Amniotic stem cell (primary cell): Measurements from ENCODE around the gene WDR1.
A peak's percentile ranks its signal among the peaks of the same experiment; 100 is the strongest.
"Not testable (repeated sequence)": the region's sequence is repeated elsewhere in the genome, so short reads cannot be mapped to it uniquely, and the experiment has no call there.

Experiments used
- DNase-seq: peaks from one replicate; lab custom pipeline; 2025; lab: John Stamatoyannopoulos, UW

WDR1 gene

GRCh38 chr4:10130178-10130888 lies 13.7 kb upstream of the WDR1 start:
- DNase-seq, result no peak

DNA sequence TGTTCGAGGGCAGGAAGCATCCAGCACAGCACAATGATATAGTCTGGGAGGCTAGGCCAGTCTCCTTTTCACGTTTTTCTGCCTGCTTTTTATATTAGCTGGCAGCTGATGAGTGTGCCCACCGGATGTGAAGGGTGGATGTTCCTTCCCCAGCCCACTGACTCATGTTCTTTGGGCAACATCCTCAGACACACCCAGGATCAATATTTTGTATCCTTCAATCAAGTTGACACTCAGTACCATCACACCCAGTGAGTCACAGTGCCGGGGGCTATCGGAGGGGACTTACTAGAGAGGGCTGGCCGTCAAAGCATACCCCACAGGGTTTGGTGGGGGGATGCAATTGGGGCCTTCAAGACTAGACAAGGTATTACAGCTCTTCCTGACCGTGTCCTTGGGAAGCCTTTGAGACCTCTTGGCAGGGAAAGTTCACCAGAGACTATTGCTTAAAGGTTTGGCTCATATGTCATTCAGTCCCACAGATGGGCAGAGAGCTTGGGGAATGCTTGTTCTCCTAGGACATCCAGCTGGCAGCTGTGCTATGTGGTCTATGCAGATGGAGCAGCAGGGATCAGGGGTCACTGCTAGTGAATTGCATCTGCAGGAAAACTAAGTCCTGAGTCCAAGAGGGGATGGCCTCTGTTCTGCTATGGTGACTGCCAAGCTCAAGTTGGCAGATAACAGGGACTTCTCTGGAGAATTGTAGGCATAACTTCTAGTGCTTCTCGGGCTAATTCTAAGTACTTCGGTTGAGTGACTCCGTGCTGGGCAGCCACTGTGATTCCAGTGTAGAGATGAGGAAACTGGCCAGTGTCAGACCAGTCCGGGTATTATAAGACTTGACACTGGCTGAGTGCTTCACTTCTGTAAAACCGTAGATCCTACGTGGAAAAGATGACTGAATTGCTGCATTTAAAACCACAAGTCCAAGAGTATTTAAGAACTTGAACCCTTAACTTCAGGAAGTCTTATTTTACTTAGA lies 12.9 kb upstream of the WDR1 start:
- no peak for DNase-seq

DNA sequence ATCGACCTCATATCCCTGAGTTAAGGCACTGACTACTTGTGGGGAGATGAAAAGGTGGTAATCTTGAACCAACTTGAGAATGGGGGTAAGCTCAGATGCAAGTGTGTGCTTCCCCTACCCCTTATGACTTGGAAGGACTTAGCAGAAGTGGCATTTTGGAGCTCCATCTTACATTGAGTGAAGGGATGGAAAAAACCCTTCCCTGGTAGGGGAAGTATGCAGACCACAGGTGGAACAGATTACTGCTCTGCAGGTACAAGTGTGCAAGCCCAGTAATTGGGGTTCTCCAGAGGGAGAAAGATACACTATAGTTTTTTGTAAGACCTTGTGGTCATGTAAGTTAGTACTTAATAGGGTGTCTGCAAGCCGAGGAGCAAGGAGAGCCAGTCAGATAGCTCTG lies 12.2 kb upstream of the WDR1 start:
- DNase-seq, result no peak

- DNase-seq, result not testable (repeated sequence)
Measured at GRCh38 chr4:10127531-10127930, 10.9 kb upstream of the WDR1 start.

GRCh38 chr4:10124167-10124930 lies 7.8 kb upstream of the WDR1 start:
- no peak for DNase-seq

- no peak for DNase-seq
Measured at GRCh38 chr4:10123227-10124101, 6.9 kb upstream of the WDR1 start.

- DNase-seq, result no peak
Measured at GRCh38 chr4:10122236-10122932, 5.8 kb upstream of the WDR1 start.

- DNase-seq, result no peak
Measured at GRCh38 chr4:10121568-10122208, 5.1 kb upstream of the WDR1 start.

- no peak for DNase-seq
Measured at GRCh38 chr4:10120943-10121567, 4.5 kb upstream of the WDR1 start.

GRCh38 chr4:10119773-10120172 lies 3.2 kb upstream of the WDR1 start:
- DNase-seq, result no peak

DNA sequence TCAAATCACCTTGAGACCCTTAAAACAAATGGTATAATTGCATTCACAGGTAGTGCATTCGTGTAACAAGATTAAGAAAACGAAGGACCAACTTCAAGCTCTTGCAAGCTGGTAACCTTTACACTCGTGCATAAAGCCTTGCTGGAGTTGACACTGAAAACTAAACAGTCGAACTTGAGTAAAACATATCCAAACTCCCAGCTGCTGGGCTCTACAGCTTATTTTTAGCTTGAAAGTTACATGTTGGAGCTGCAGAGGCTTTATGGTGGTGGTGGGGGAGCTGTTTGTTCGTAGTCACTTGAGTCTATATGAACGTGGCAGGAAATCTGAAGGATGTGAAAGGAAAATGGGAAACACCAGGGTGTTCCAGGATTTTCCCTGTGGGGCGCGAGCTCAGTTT lies 2.7 kb upstream of the WDR1 start:
- DNase-seq, result no peak

DNA sequence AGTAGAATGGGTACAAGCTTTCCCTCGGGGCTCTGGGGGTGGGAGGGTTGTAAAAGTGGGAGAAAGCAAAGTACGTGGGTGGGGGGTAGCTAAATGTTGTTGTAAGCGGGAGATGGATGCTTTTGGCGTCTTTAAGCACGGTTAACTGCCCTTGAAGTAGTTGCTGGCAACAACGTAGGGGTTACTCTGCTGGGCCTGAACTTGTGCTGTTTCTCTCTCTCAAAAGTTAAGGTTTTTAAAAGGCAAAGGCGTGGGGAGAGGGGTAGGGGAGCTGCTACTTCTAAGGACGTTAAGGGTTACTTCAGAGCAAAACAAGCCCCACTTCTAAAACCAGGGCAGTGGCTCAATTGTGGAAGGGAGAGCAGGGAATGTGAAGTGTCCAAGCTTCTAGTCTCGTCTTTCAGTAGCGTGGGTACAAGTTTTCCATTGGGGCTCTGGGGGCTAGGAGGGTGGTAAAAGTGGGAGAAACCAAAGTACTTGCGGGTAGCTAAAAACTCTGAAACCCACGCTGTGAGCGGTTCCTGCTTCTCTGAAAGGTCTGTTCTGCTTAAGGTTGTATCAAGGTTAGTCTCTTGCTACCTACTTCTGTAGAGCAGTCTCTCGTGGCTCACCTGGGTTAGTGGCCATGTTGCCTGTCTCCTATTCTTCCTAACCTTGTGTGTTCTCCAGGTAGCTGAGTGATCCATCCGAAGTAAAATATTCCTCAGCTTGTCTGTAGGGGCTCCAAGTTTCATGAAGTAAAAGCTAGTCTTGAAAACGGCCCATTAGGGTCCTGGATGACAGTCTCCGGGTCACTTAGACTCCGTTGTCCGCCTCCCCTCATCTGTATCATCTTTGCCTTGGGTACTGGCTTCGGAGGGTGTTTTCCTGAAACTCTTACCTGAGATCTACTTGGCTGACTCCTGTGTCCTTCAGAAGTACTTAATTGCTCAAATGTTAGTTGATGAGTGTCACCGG lies 1.7 kb upstream of the WDR1 start:
- no peak for DNase-seq

DNA sequence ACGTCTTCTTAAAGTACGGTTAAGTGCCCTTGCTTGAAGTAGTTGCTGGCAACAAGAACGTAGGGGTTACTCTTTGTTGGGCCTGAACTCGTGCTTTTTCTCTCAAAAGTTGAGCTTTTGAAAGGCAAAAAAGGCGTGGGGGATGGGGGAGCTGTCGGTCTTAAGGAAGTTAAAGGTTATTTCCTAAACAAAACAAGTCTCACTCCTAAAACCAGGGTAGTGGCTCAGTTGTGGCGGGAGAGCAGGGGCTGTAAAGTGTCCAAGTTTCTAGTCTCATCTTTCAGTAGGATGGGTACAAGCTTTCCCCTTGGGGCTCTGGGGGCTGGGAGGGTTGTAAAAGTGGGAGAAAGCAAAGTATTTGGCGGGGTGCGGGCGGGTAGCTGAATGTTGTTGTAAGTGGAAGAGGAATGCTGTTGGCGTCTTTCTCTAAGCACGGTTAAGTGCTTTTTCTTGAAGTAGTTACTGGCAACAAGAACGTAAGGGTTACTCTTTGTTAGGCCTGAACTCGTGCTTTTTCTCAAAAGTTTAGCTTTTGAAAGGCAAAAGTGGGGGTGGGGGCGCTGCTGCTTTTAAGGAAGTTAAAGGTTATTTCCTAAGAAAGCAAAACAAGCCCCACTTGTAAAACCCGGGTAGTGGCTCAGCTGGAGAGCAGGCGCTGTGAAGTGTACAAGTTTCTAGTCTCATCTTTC lies 904 bp upstream of the WDR1 start:
- DNase-seq, result no peak

GRCh38 chr4:10115797-10116568 lies 616 bp downstream of the WDR1 start:
- DNase-seq, result no peak

GRCh38 chr4:10115271-10115796 lies 1.3 kb downstream of the WDR1 start:
- peak; percentile 9 for DNase-seq

GRCh38 chr4:10114607-10115006 lies 2.0 kb downstream of the WDR1 start:
- DNase-seq, result no peak

- DNase-seq, result no peak
Measured at GRCh38 chr4:10114147-10114546, 2.5 kb downstream of the WDR1 start.
